ENCODE data around the gene KLRC3. TPM values are rescaled to one million over a fixed set of nuclear protein-coding genes. Genes with fewer than 3 reads are reported as not detected.
"Not testable (repeated sequence)": the region's sequence is repeated elsewhere in the genome, so short reads cannot be mapped to it uniquely, and the experiment has no call there.

Gene KLRC3
- total and polyA plus RNA-seq, 2 donors from 2014 or later: 0.72 TPM; not detected in 1

DNA sequence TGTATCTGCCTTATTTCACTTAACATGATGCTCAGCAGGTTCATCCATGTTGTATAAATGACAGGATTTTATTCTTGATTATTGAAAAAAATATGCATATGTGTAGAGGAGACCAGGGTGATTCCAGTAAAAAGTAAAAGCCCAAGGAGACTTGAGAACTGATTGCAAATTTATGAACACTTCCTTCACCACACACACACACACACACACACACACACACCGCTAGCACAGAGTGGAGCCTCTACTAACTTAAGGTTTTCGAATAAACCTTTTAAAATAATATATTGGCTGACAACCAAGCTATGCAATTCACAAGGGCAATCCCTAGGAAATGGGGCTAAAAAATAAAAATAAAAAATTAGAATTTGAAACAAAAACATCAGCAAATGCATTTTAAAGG lies 22.2 kb downstream of the KLRC3 start:
- intact Hi-C loops (cut with DNase I): no loop called here
- DNase-seq: no peak
- no peaks in the 10 kb centered on the region for H3K27me3 ChIP-seq (ENCODE audit: control insufficient read depth, insufficient read depth, low read length)
- TF ChIP-seq, protein P1, sequence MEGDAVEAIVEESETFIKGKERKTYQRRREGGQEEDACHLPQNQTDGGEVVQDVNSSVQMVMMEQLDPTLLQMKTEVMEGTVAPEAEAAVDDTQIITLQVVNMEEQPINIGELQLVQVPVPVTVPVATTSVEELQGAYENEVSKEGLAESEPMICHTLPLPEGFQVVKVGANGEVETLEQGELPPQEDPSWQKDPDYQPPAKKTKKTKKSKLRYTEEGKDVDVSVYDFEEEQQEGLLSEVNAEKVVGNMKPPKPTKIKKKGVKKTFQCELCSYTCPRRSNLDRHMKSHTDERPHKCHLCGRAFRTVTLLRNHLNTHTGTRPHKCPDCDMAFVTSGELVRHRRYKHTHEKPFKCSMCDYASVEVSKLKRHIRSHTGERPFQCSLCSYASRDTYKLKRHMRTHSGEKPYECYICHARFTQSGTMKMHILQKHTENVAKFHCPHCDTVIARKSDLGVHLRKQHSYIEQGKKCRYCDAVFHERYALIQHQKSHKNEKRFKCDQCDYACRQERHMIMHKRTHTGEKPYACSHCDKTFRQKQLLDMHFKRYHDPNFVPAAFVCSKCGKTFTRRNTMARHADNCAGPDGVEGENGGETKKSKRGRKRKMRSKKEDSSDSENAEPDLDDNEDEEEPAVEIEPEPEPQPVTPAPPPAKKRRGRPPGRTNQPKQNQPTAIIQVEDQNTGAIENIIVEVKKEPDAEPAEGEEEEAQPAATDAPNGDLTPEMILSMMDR (IDR thresholded peaks at IDR 0.05; ENCODE audit: borderline replicate concordance, extremely low read depth, insufficient read depth): no peak
- no peak overlapping the region for H3K27ac ChIP-seq (ENCODE audit: low read depth in 2 of 2, low read length in 2 of 2)
- no peaks in the 10 kb centered on the region for H3K9me3 ChIP-seq (ENCODE audit: control insufficient read depth in 2 of 3, insufficient read depth in 1 of 3, low read length in 3 of 3)
- H3K36me3 ChIP-seq (ENCODE audit: control insufficient read depth in 2 of 3, insufficient read depth in 3 of 3, low read length in 3 of 3): no peaks in the 10 kb centered on the region
- H3K4me1 ChIP-seq (ENCODE audit: control insufficient read depth in 2 of 3, insufficient read depth in 2 of 3, low read depth in 1 of 3, low read length in 3 of 3): no peaks in the 10 kb centered on the region
- no peak overlapping the region for H3K9ac ChIP-seq (ENCODE audit: low read length in 3 of 3)
- FAIRE-seq: no peak
- H3K4me3 ChIP-seq (ENCODE audit: low read length in 3 of 3): no peak overlapping the region

DNA sequence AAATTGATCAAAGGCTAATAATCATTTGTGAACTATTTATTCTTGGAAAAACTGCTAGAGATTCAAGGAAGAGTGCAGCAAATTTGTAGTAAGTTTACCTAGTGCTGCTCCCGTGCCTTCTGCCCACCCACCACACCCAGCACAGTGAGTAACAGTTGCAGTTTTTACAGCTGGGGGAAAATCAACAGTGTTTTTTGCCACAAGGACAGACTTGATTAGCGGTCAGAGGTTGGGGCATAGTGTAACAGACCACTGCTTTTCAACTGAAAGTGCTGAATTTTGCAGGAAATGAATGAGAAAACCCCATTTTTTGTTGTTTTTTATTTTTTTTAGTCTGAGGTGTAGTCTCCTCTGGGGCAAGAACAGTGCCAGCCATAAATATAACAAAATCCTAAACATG lies 23.1 kb downstream of the KLRC3 start:
- DNase-seq (no peak), FAIRE-seq (no peak)
- Histone ChIP-seq H3K9ac (ENCODE audit: low read length in 3 of 3) (no peak overlapping the region), H3K27ac (ENCODE audit: low read depth in 2 of 2, low read length in 2 of 2) (no peak overlapping the region), H3K4me3 (ENCODE audit: low read length in 3 of 3) (no peak overlapping the region), H3K36me3 (ENCODE audit: control insufficient read depth in 2 of 3, insufficient read depth in 3 of 3, low read length in 3 of 3) (no peaks in the 10 kb centered on the region), H3K4me1 (ENCODE audit: control insufficient read depth in 2 of 3, insufficient read depth in 2 of 3, low read depth in 1 of 3, low read length in 3 of 3) (no peaks in the 10 kb centered on the region), H3K9me3 (ENCODE audit: control insufficient read depth in 2 of 3, insufficient read depth in 1 of 3, low read length in 3 of 3) (no peaks in the 10 kb centered on the region), H3K27me3 (ENCODE audit: control insufficient read depth, insufficient read depth, low read length) (no peaks in the 10 kb centered on the region)
- TF ChIP-seq, protein P1 (IDR thresholded peaks at IDR 0.05; ENCODE audit: borderline replicate concordance, extremely low read depth, insufficient read depth): no peak
- intact Hi-C loops (cut with DNase I): no loop called here

DNA sequence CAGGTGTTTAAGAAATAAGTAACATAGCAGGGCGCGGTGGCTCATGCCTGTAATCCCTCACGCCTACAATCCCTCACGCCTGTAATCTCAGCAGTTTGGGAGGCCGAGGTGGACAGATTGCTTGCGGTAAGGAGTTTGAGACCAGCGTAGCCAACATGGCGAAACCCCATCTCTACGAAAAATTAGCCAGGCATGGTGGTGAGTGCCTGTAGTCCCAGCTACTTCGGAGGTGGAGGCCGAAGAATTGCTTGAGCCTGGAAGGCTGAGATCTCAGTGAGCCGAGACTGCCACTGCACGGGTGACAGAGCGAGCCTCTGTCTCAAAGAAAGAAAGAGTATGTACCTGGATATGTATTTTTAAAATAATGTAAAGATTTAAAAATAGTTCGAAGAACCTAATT lies 24.2 kb downstream of the KLRC3 start:
- H3K9me3 ChIP-seq (ENCODE audit: control insufficient read depth in 2 of 3, insufficient read depth in 1 of 3, low read length in 3 of 3); intact Hi-C loops (cut with DNase I); H3K9ac ChIP-seq (ENCODE audit: low read length in 3 of 3); H3K4me3 ChIP-seq (ENCODE audit: low read length in 3 of 3); H3K36me3 ChIP-seq (ENCODE audit: control insufficient read depth in 2 of 3, insufficient read depth in 3 of 3, low read length in 3 of 3); H3K27ac ChIP-seq (ENCODE audit: low read depth in 2 of 2, low read length in 2 of 2); DNase-seq; H3K4me1 ChIP-seq (ENCODE audit: control insufficient read depth in 2 of 3, insufficient read depth in 2 of 3, low read depth in 1 of 3, low read length in 3 of 3); FAIRE-seq; H3K27me3 ChIP-seq (ENCODE audit: control insufficient read depth, insufficient read depth, low read length): not testable (repeated sequence)

DNA sequence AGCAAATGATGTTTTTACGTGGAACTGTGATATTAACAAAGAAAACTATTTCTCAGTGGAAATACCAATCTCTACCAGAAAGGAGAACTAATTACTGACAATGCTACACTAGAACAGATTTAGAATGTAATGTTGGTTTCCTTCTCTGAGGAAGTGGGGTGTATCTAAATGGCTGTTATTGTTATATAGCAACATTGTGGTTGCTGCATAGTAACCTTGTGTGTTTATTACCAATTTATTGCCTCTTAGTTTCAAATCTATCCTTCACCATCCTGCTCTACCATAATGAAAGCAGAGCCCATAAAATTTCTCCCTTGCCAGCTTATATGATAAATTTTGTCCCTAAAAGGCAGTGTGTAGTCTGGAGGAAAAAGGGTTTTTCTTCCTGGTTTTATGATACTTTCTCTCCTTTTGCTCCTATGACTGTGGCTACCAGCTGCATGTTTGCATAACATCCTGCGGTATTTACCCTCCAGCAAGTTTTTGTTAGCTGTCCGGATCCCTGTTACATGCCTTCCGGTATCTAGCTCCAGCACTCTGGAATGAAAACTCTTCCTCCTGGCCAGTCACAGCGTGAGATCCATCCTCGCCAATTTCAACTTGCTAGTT lies 24.9 kb downstream of the KLRC3 start:
- peak overlapping the region in 1 of 2 donors; percentile 14 for H3K27ac ChIP-seq (ENCODE audit: low read depth in 2 of 2, low read length in 2 of 2)
- TF ChIP-seq, protein P1 (IDR thresholded peaks at IDR 0.05; ENCODE audit: borderline replicate concordance, extremely low read depth, insufficient read depth): no peak
- H3K9me3 ChIP-seq (ENCODE audit: control insufficient read depth in 2 of 3, insufficient read depth in 1 of 3, low read length in 3 of 3): no peaks in the 10 kb centered on the region
- H3K4me3 ChIP-seq (ENCODE audit: low read length in 3 of 3): peak overlapping the region in 1 of 3 donors; percentile 1
- FAIRE-seq (no peak), DNase-seq (peak in 2 of 5 donors; percentile 37 to 56)
- H3K4me1 ChIP-seq (ENCODE audit: control insufficient read depth in 2 of 3, insufficient read depth in 2 of 3, low read depth in 1 of 3, low read length in 3 of 3): no peaks in the 10 kb centered on the region
- no peaks in the 10 kb centered on the region for H3K27me3 ChIP-seq (ENCODE audit: control insufficient read depth, insufficient read depth, low read length)
- no peak overlapping the region for H3K9ac ChIP-seq (ENCODE audit: low read length in 3 of 3)
- no peaks in the 10 kb centered on the region for H3K36me3 ChIP-seq (ENCODE audit: control insufficient read depth in 2 of 3, insufficient read depth in 3 of 3, low read length in 3 of 3)
- intact Hi-C loops (cut with DNase I): no loop called here

DNA sequence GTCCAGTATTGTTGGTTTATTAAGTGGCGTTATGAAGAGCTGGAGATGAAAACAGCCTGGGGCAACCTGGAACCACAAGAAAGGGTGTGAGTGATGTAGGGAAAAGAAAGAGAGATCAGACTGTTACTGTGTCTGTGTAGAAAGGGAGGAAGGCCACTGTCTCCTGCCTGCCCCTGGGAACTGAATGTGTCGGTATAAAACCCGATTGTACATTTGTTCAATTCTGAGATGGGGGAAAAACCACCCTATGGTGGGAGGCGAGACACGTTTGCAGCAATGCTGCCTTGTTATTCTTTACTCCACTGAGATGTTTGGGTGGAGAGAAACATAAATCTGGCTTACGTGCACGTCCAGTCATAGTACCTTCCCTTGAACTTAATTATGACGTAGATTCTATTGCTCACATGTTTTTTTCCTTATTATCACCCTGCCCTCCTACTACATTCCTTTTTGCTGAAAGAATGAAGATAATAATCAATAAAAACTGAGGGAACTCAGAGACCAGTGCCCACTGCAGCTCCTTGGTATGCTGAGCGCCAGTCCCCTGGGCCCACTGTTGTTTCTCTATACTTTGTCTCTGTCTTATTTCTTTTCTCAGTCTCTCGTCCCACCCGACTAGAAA lies 25.8 kb downstream of the KLRC3 start:
- H3K4me3 ChIP-seq (ENCODE audit: low read length in 3 of 3); H3K36me3 ChIP-seq (ENCODE audit: control insufficient read depth in 2 of 3, insufficient read depth in 3 of 3, low read length in 3 of 3); H3K9me3 ChIP-seq (ENCODE audit: control insufficient read depth in 2 of 3, insufficient read depth in 1 of 3, low read length in 3 of 3); H3K27ac ChIP-seq (ENCODE audit: low read depth in 2 of 2, low read length in 2 of 2); DNase-seq; H3K27me3 ChIP-seq (ENCODE audit: control insufficient read depth, insufficient read depth, low read length); H3K9ac ChIP-seq (ENCODE audit: low read length in 3 of 3); H3K4me1 ChIP-seq (ENCODE audit: control insufficient read depth in 2 of 3, insufficient read depth in 2 of 3, low read depth in 1 of 3, low read length in 3 of 3); intact Hi-C loops (cut with DNase I); FAIRE-seq: not testable (repeated sequence)

Measured in kidney (tissue), 14 donors.